Neural progenitor cell (in vitro differentiated cells): ENCODE measurements around the gene TOMM6.

Source experiments
- CTCF ChIP-seq: fragments of 200-600 bp; sonication (generic); IDR thresholded peaks from 2 replicates; pipeline ENCODE4 v1.5.1; 2017; ENCODE audit warnings: antibody characterized with exemption, mild to moderate bottlenecking
- EZH2 ChIP-seq: fragments of 200-600 bp; sonication (generic); IDR thresholded peaks from 2 replicates; pipeline ENCODE4 v1.6.1; 2017; ENCODE audit warnings: antibody characterized with exemption, mild to moderate bottlenecking, moderate library complexity
- EZH2phosphoT487 ChIP-seq: fragments of 200-600 bp; sonication (generic); IDR thresholded peaks from 2 replicates; pipeline ENCODE4 v1.6.1; 2017; ENCODE audit warnings: antibody characterized with exemption

GRCh38 chr6:41821266-41821665 is 33.8 kb downstream of the TOMM6 start:
- TF ChIP-seq CTCF (no peak), EZH2 (no peak), EZH2phosphoT487 (no peak)
